ENCODE measurements around the gene CRMP1.

Gene CRMP1

GRCh38 chr4:5796976-5797375, 95.9 kb downstream of the CRMP1 start:
- H3K4me3 ChIP-seq (ENCODE audit: low read depth, low read length) = no peak overlapping the region
- H3K27ac ChIP-seq (ENCODE audit: low read depth, low read length) = no peak overlapping the region
- peaks cover 29% of the 10 kb centered on the region for H3K36me3 ChIP-seq (ENCODE audit: insufficient read depth, low read length)
- no peaks in the 10 kb centered on the region for H3K4me1 ChIP-seq (ENCODE audit: control insufficient read depth, insufficient read depth, low read length, unreplicated experiment)
- H2AFZ ChIP-seq (ENCODE audit: low read length, unreplicated experiment) = no peak overlapping the region
- H3K27me3 ChIP-seq (ENCODE audit: insufficient read depth, low read length) = no peaks in the 10 kb centered on the region
- no peaks in the 10 kb centered on the region for H3K79me2 ChIP-seq (ENCODE audit: control insufficient read depth, insufficient read depth, low read length, unreplicated experiment)

GRCh38 chr4:5795580-5795979, 97.3 kb downstream of the CRMP1 start:
- Histone ChIP-seq H3K36me3 (ENCODE audit: insufficient read depth, low read length) (peaks cover 29% of the 10 kb centered on the region), H3K4me1 (ENCODE audit: control insufficient read depth, insufficient read depth, low read length, unreplicated experiment) (no peaks in the 10 kb centered on the region), H3K27me3 (ENCODE audit: insufficient read depth, low read length) (no peaks in the 10 kb centered on the region), H3K27ac (ENCODE audit: low read depth, low read length) (no peak overlapping the region), H3K4me3 (ENCODE audit: low read depth, low read length) (no peak overlapping the region), H2AFZ (ENCODE audit: low read length, unreplicated experiment) (no peak overlapping the region), H3K79me2 (ENCODE audit: control insufficient read depth, insufficient read depth, low read length, unreplicated experiment) (no peaks in the 10 kb centered on the region)

- Histone ChIP-seq H3K27me3 (ENCODE audit: insufficient read depth, low read length) (no peaks in the 10 kb centered on the region), H3K27ac (ENCODE audit: low read depth, low read length) (no peak overlapping the region), H2AFZ (ENCODE audit: low read length, unreplicated experiment) (no peak overlapping the region), H3K36me3 (ENCODE audit: insufficient read depth, low read length) (peaks cover 32% of the 10 kb centered on the region), H3K4me3 (ENCODE audit: low read depth, low read length) (no peak overlapping the region), H3K4me1 (ENCODE audit: control insufficient read depth, insufficient read depth, low read length, unreplicated experiment) (no peaks in the 10 kb centered on the region), H3K79me2 (ENCODE audit: control insufficient read depth, insufficient read depth, low read length, unreplicated experiment) (no peaks in the 10 kb centered on the region)
Measured at GRCh38 chr4:5793514-5793913, 99.4 kb downstream of the CRMP1 start.

GRCh38 chr4:5791654-5792053, 101.2 kb downstream of the CRMP1 start:
- Histone ChIP-seq H3K4me1 (ENCODE audit: control insufficient read depth, insufficient read depth, low read length, unreplicated experiment) (peaks cover 4% of the 10 kb centered on the region), H3K27me3 (ENCODE audit: insufficient read depth, low read length) (no peaks in the 10 kb centered on the region), H3K27ac (ENCODE audit: low read depth, low read length) (no peak overlapping the region), H2AFZ (ENCODE audit: low read length, unreplicated experiment) (no peak overlapping the region), H3K79me2 (ENCODE audit: control insufficient read depth, insufficient read depth, low read length, unreplicated experiment) (no peaks in the 10 kb centered on the region), H3K36me3 (ENCODE audit: insufficient read depth, low read length) (peaks cover 46% of the 10 kb centered on the region), H3K4me3 (ENCODE audit: low read depth, low read length) (no peak overlapping the region)

- Histone ChIP-seq H3K4me1 (ENCODE audit: control insufficient read depth, insufficient read depth, low read length, unreplicated experiment) (peaks cover 16% of the 10 kb centered on the region), H3K27ac (ENCODE audit: low read depth, low read length) (no peak overlapping the region), H3K4me3 (ENCODE audit: low read depth, low read length) (no peak overlapping the region), H2AFZ (ENCODE audit: low read length, unreplicated experiment) (no peak overlapping the region), H3K79me2 (ENCODE audit: control insufficient read depth, insufficient read depth, low read length, unreplicated experiment) (no peaks in the 10 kb centered on the region), H3K36me3 (ENCODE audit: insufficient read depth, low read length) (peaks cover 39% of the 10 kb centered on the region), H3K27me3 (ENCODE audit: insufficient read depth, low read length) (no peaks in the 10 kb centered on the region)
Measured at GRCh38 chr4:5790546-5790857, 102.4 kb downstream of the CRMP1 start.

- no peak overlapping the region for H2AFZ ChIP-seq (ENCODE audit: low read length, unreplicated experiment)
- H3K27ac ChIP-seq (ENCODE audit: low read depth, low read length) = no peak overlapping the region
- no peaks in the 10 kb centered on the region for H3K79me2 ChIP-seq (ENCODE audit: control insufficient read depth, insufficient read depth, low read length, unreplicated experiment)
- no peak overlapping the region for H3K4me3 ChIP-seq (ENCODE audit: low read depth, low read length)
- H3K27me3 ChIP-seq (ENCODE audit: insufficient read depth, low read length) = no peaks in the 10 kb centered on the region
- peaks cover 24% of the 10 kb centered on the region for H3K4me1 ChIP-seq (ENCODE audit: control insufficient read depth, insufficient read depth, low read length, unreplicated experiment)
- H3K36me3 ChIP-seq (ENCODE audit: insufficient read depth, low read length) = peaks cover 40% of the 10 kb centered on the region
Measured at GRCh38 chr4:5789141-5789540, 103.7 kb downstream of the CRMP1 start.

GRCh38 chr4:5788144-5788543, 104.7 kb downstream of the CRMP1 start:
- Histone ChIP-seq H3K27ac (ENCODE audit: low read depth, low read length) (no peak overlapping the region), H3K79me2 (ENCODE audit: control insufficient read depth, insufficient read depth, low read length, unreplicated experiment) (no peaks in the 10 kb centered on the region), H2AFZ (ENCODE audit: low read length, unreplicated experiment) (no peak overlapping the region), H3K27me3 (ENCODE audit: insufficient read depth, low read length) (no peaks in the 10 kb centered on the region), H3K4me1 (ENCODE audit: control insufficient read depth, insufficient read depth, low read length, unreplicated experiment) (peaks cover 24% of the 10 kb centered on the region), H3K4me3 (ENCODE audit: low read depth, low read length) (no peak overlapping the region), H3K36me3 (ENCODE audit: insufficient read depth, low read length) (peaks cover 36% of the 10 kb centered on the region)

- Histone ChIP-seq H3K4me3 (ENCODE audit: low read depth, low read length) (no peak overlapping the region), H2AFZ (ENCODE audit: low read length, unreplicated experiment) (no peak overlapping the region), H3K36me3 (ENCODE audit: insufficient read depth, low read length) (peaks cover 36% of the 10 kb centered on the region), H3K27me3 (ENCODE audit: insufficient read depth, low read length) (no peaks in the 10 kb centered on the region), H3K27ac (ENCODE audit: low read depth, low read length) (peak overlapping the region; percentile 82; the same call in 1 of the 2 replicates), H3K4me1 (ENCODE audit: control insufficient read depth, insufficient read depth, low read length, unreplicated experiment) (peaks cover 24% of the 10 kb centered on the region), H3K79me2 (ENCODE audit: control insufficient read depth, insufficient read depth, low read length, unreplicated experiment) (no peaks in the 10 kb centered on the region)
Measured at GRCh38 chr4:5787311-5787710, 105.6 kb downstream of the CRMP1 start.

- Histone ChIP-seq H3K79me2 (ENCODE audit: control insufficient read depth, insufficient read depth, low read length, unreplicated experiment) (no peaks in the 10 kb centered on the region), H3K4me1 (ENCODE audit: control insufficient read depth, insufficient read depth, low read length, unreplicated experiment) (peaks cover 24% of the 10 kb centered on the region), H3K36me3 (ENCODE audit: insufficient read depth, low read length) (peaks cover 36% of the 10 kb centered on the region), H3K4me3 (ENCODE audit: low read depth, low read length) (no peak overlapping the region), H3K27ac (ENCODE audit: low read depth, low read length) (peak overlapping the region; percentile 82), H2AFZ (ENCODE audit: low read length, unreplicated experiment) (no peak overlapping the region), H3K27me3 (ENCODE audit: insufficient read depth, low read length) (no peaks in the 10 kb centered on the region)
Measured at GRCh38 chr4:5785806-5786680, 106.8 kb downstream of the CRMP1 start.

GRCh38 chr4:5784960-5785611, 107.8 kb downstream of the CRMP1 start:
- Histone ChIP-seq H3K4me3 (ENCODE audit: low read depth, low read length) (no peak overlapping the region), H3K79me2 (ENCODE audit: control insufficient read depth, insufficient read depth, low read length, unreplicated experiment) (no peaks in the 10 kb centered on the region), H2AFZ (ENCODE audit: low read length, unreplicated experiment) (no peak overlapping the region), H3K4me1 (ENCODE audit: control insufficient read depth, insufficient read depth, low read length, unreplicated experiment) (peaks cover 24% of the 10 kb centered on the region), H3K27me3 (ENCODE audit: insufficient read depth, low read length) (no peaks in the 10 kb centered on the region), H3K36me3 (ENCODE audit: insufficient read depth, low read length) (peaks cover 36% of the 10 kb centered on the region), H3K27ac (ENCODE audit: low read depth, low read length) (peak overlapping the region; percentile 82)

- no peaks in the 10 kb centered on the region for H3K27me3 ChIP-seq (ENCODE audit: insufficient read depth, low read length)
- H3K4me1 ChIP-seq (ENCODE audit: control insufficient read depth, insufficient read depth, low read length, unreplicated experiment) = peaks cover 24% of the 10 kb centered on the region
- no peak overlapping the region for H2AFZ ChIP-seq (ENCODE audit: low read length, unreplicated experiment)
- H3K4me3 ChIP-seq (ENCODE audit: low read depth, low read length) = no peak overlapping the region
- H3K36me3 ChIP-seq (ENCODE audit: insufficient read depth, low read length) = peaks cover 30% of the 10 kb centered on the region
- H3K27ac ChIP-seq (ENCODE audit: low read depth, low read length) = no peak overlapping the region
- H3K79me2 ChIP-seq (ENCODE audit: control insufficient read depth, insufficient read depth, low read length, unreplicated experiment) = no peaks in the 10 kb centered on the region
Measured at GRCh38 chr4:5784021-5784420, 108.9 kb downstream of the CRMP1 start.
